Upper lobe of left lung (tissue), 6 donors: ENCODE data around the gene CYLC2. TPM values are rescaled to one million over a fixed set of nuclear protein-coding genes. Genes with fewer than 3 reads are reported as not detected.
A peak's percentile ranks its signal among the peaks of the same experiment; 100 is the strongest.

ENCODE experiments used
- ATAC-seq, 2 donors: fragments of 200-7000 bp; cut with Tn5 transposase; one replicate each; pipeline ENCODE4 v1.9.1; 2022; ENCODE audit warnings: mild to moderate bottlenecking in 2 of 2, moderate library complexity in 2 of 2; ENCODE audit not compliant: low FRiP score in 2 of 2
- DNase-seq, 2 donors: peaks; one replicate each; pipeline ENCODE4 v3.0.0-alpha.2; 2019 to 2020
- H3K27ac ChIP-seq, 4 donors: fragments of 200-600 bp; sonication (generic); one replicate each; pipeline ENCODE4 v1.5.1; 2016 to 2019
- H3K27me3 ChIP-seq, 4 donors: fragments of 200-600 bp; sonication (generic); one replicate each; pipeline ENCODE4 v1.5.1; 2017 to 2019
- H3K36me3 ChIP-seq, 4 donors: fragments of 200-600 bp; sonication (generic); one replicate each; pipeline ENCODE4 v1.5.1; 2016 to 2019
- H3K4me1 ChIP-seq, 4 donors: fragments of 200-600 bp; sonication (generic); one replicate each; pipeline ENCODE4 v1.5.1; 2018 to 2019
- H3K4me3 ChIP-seq, 4 donors: fragments of 200-600 bp; sonication (generic); one replicate each; pipeline ENCODE4 v1.5.1; 2017 to 2019; ENCODE audit warnings: mild to moderate bottlenecking in 2 of 4, moderate library complexity in 1 of 4
- H3K9me3 ChIP-seq, 4 donors: fragments of 200-600 bp; sonication (generic); one replicate each; pipeline ENCODE4 v1.5.1; 2018 to 2019
- CTCF ChIP-seq, 6 experiments: fragments of 450-650 bp in 4 of 6; fragments of 200-600 bp in 2 of 6; sonication (generic) in 2 of 6; IDR thresholded peaks; one replicate each; pipeline ENCODE4 v1.5.1; 2016 to 2019; ENCODE audit warnings: antibody characterized with exemption in 6 of 6
- EP300 ChIP-seq, 4 donors: sonication (generic); formaldehyde crosslinking; IDR thresholded peaks; one replicate each; pipeline ENCODE4 v1.5.1; 2017; ENCODE audit warnings: antibody characterized with exemption in 4 of 4, control low read depth in 2 of 4
- POLR2A ChIP-seq, 4 donors: fragments of 450-650 bp; IDR thresholded peaks; one replicate each; pipeline ENCODE4 v1.5.1; 2016 to 2017; ENCODE audit warnings: antibody characterized with exemption in 4 of 4, mild to moderate bottlenecking in 2 of 4
- POLR2AphosphoS5 ChIP-seq, 2 donors: sonication (generic); formaldehyde crosslinking; IDR thresholded peaks; one replicate each; pipeline ENCODE4 v1.5.1; 2017; ENCODE audit warnings: antibody characterized with exemption in 2 of 2
- WGBS, 2 donors: methylation state at CpG; one replicate each; pipeline ENCODE4 v1.1.5; 2017 to 2018; 5-methylcytosine and 5-hydroxymethylcytosine counted together
- total RNA-seq, 6 donors: library from RNA; depleted of rRNA in 4 of 6; stranded (reverse); fragments of >200 nt in 4 of 6; gene quantifications; one replicate each; pipeline versions ENCODE4 v1.1.0 to v1.2.1, GENCODE V29; 2016 to 2021
- donor health status: DM: no; HTN: no; CAD: no; lungs with moderate emphysema.
- donor health status: DM: no; HTN: yes; CAD: no; lungs with severe emphysema.

CYLC2 gene
- total RNA-seq: not detected

- H3K27me3 ChIP-seq: no peaks in the 10 kb centered on the region
- DNase-seq: no peak
- no peaks in the 10 kb centered on the region for H3K36me3 ChIP-seq
- H3K27ac ChIP-seq: no peak within 1 kb of the TSS
- H3K4me3 ChIP-seq: no peak within 1 kb of the TSS
- H3K4me1 ChIP-seq: no peaks in the 10 kb centered on the region
- no peak for ATAC-seq
- no peak for TF ChIP-seq POLR2AphosphoS5 (IDR thresholded peaks at IDR 0.05)
- no peak for TF ChIP-seq EP300 (IDR thresholded peaks at IDR 0.05)
- no peak for TF ChIP-seq POLR2A (IDR thresholded peaks at IDR 0.05)
- no peak for TF ChIP-seq CTCF (IDR thresholded peaks at IDR 0.05)
- H3K9me3 ChIP-seq: no peaks in the 10 kb centered on the region
These were observed at the start of gene CYLC2 for GRCh38 chr9:102995033-102995432. Gene CYLC2 (plus strand): TSS chr9:102995333. CDS start chr9:102995381, 48 bp downstream.

- no peak for DNase-seq
- Histone ChIP-seq H3K27me3 (no peaks in the 10 kb centered on the region), H3K4me3 (no peak overlapping the region), H3K36me3 (no peaks in the 10 kb centered on the region), H3K4me1 (no peaks in the 10 kb centered on the region), H3K27ac (no peak overlapping the region), H3K9me3 (no peaks in the 10 kb centered on the region)
- WGBS, 2 donors: 31 to 36% methylated on average over 2 of the region's 2 CpGs
- TF ChIP-seq EP300 (IDR thresholded peaks at IDR 0.05) (no peak), POLR2A (IDR thresholded peaks at IDR 0.05) (no peak), CTCF (IDR thresholded peaks at IDR 0.05) (no peak), POLR2AphosphoS5 (IDR thresholded peaks at IDR 0.05) (no peak)
- no peak for ATAC-seq
These were observed 44.8 kb upstream of the CYLC2 start for GRCh38 chr9:102950346-102950745.

- peak in 1 of 2 donors; percentile 12 for DNase-seq
- Histone ChIP-seq H3K4me1 (no peaks in the 10 kb centered on the region), H3K4me3 (no peak overlapping the region), H3K27me3 (no peaks in the 10 kb centered on the region), H3K27ac (no peak overlapping the region), H3K36me3 (no peaks in the 10 kb centered on the region), H3K9me3 (peaks cover 0 to 18% (median 6%) of the 10 kb centered on the region in 4 donors)
- no peak for TF ChIP-seq POLR2A (IDR thresholded peaks at IDR 0.05)
- TF ChIP-seq CTCF (IDR thresholded peaks at IDR 0.05): no peak
- no peak for TF ChIP-seq POLR2AphosphoS5 (IDR thresholded peaks at IDR 0.05)
- no peak for TF ChIP-seq EP300 (IDR thresholded peaks at IDR 0.05)
- WGBS, 2 donors: 97 to 98% methylated on average over 5 to 7 of the region's 7 CpGs
- ATAC-seq: peak; percentile 38 to 51
These were observed 28.1 kb upstream of the CYLC2 start for GRCh38 chr9:102966999-102967398.

- ATAC-seq: peak in 1 of 2 donors; percentile 65
- Histone ChIP-seq H3K9me3 (peaks cover 0 to 18% (median 6%) of the 10 kb centered on the region in 4 donors), H3K4me1 (no peaks in the 10 kb centered on the region), H3K27ac (no peak overlapping the region), H3K27me3 (no peaks in the 10 kb centered on the region), H3K36me3 (no peaks in the 10 kb centered on the region), H3K4me3 (no peak overlapping the region)
- no peak for DNase-seq
- no peak for TF ChIP-seq CTCF (IDR thresholded peaks at IDR 0.05)
- TF ChIP-seq EP300 (IDR thresholded peaks at IDR 0.05): no peak
- 77 to 100% methylated on average over 2 of the region's 2 CpGs for WGBS, 2 donors
These were observed 27.2 kb upstream of the CYLC2 start for GRCh38 chr9:102967979-102968378.

- H3K27me3 ChIP-seq: no peaks in the 10 kb centered on the region
- 77 to 78% methylated on average over 2 of the region's 2 CpGs for WGBS, 2 donors
- DNase-seq: no peak
- no peaks in the 10 kb centered on the region for H3K36me3 ChIP-seq
- no peaks in the 10 kb centered on the region for H3K4me1 ChIP-seq
- no peak overlapping the region for H3K27ac ChIP-seq
- ATAC-seq: no peak
- H3K9me3 ChIP-seq: peaks cover 0 to 13% (median 6%) of the 10 kb centered on the region in 4 donors
- TF ChIP-seq EP300 (IDR thresholded peaks at IDR 0.05) (no peak), CTCF (IDR thresholded peaks at IDR 0.05) (no peak), POLR2A (IDR thresholded peaks at IDR 0.05) (no peak), POLR2AphosphoS5 (IDR thresholded peaks at IDR 0.05) (no peak)
- no peak overlapping the region for H3K4me3 ChIP-seq
These were observed 22.4 kb upstream of the CYLC2 start for GRCh38 chr9:102972780-102973179.
